SK-N-MC (cell line): ENCODE results near the gene PTOV1.

Source experiments
- EZH2 ChIP-seq: fragments of 200-600 bp; sonication (generic); IDR thresholded peaks from one replicate; pipeline ENCODE4 v1.6.1; 2017; ENCODE audit warnings: antibody characterized with exemption
- FOXP2 ChIP-seq: optimal IDR thresholded peaks from 2 replicates; pipeline ENCODE3; 2011; ENCODE audit warnings: mild to moderate bottlenecking, moderate library complexity; ENCODE audit not compliant: insufficient read depth; ENCODE audit errors: extremely low read length, control extremely low read depth
- POLR2AphosphoS5 ChIP-seq: IDR thresholded peaks from 2 replicates; pipeline ENCODE4 v1.6.1; 2012; ENCODE audit warnings: mild to moderate bottlenecking, low read depth, low read length, borderline replicate concordance

GRCh38 chr19:49883094-49883493 is 32.1 kb downstream of the PTOV1 start:
- TF ChIP-seq FOXP2 (no peak), EZH2 (no peak), POLR2AphosphoS5 (no peak)
